Transverse colon (tissue), 4 donors: ENCODE data around the gene IL36G. TPM values are rescaled to one million over a fixed set of nuclear protein-coding genes. Genes with fewer than 3 reads are reported as not detected.

Experiments
- DNase-seq: peaks from one replicate; pipeline ENCODE4 v3.0.0-alpha.2; 2019
- H3K27ac ChIP-seq, 4 donors: fragments of 200-600 bp; sonication (generic); 2 replicates each; pipeline ENCODE4 v1.5.1; 2016 to 2018; ENCODE audit warnings: inconsistent platforms in 4 of 4
- H3K27me3 ChIP-seq: fragments of 200-600 bp; sonication (generic); 2 replicates; pipeline ENCODE4 v1.5.1; 2017; ENCODE audit warnings: inconsistent platforms
- H3K36me3 ChIP-seq, 4 donors: fragments of 200-600 bp; sonication (generic); 2 replicates each; pipeline ENCODE4 v1.5.1; 2017 to 2019; ENCODE audit warnings: inconsistent platforms in 4 of 4
- H3K4me1 ChIP-seq, 4 donors: fragments of 200-600 bp; sonication (generic); 2 replicates each; pipeline ENCODE4 v1.5.1; 2017 to 2020; ENCODE audit warnings: inconsistent platforms in 4 of 4
- H3K4me3 ChIP-seq, 4 donors: fragments of 200-600 bp; sonication (generic); 1 replicate in 1 of 4; 2 replicates in 3 of 4; pipeline versions ENCODE4 v1.5.1 to v1.6.1; 2017 to 2019; ENCODE audit warnings: inconsistent platforms in 4 of 4
- H3K9me3 ChIP-seq, 2 donors: fragments of 200-600 bp; sonication (generic); 2 replicates each; pipeline ENCODE4 v1.5.1; 2017 to 2019; ENCODE audit warnings: inconsistent platforms in 2 of 2
- CTCF ChIP-seq, 5 experiments: fragments of 200-600 bp in 3 of 5; fragments of 450-650 bp in 2 of 5; sonication (generic) in 3 of 5; IDR thresholded peaks; 1 replicate in 2 of 5; 2 replicates in 3 of 5; pipeline ENCODE4 v1.5.1; 2016 to 2017; ENCODE audit warnings: antibody characterized with exemption in 5 of 5, inconsistent platforms in 3 of 5, mild to moderate bottlenecking in 2 of 5, moderate library complexity in 1 of 5
- EP300 ChIP-seq: sonication (generic); formaldehyde crosslinking; IDR thresholded peaks from one replicate; pipeline ENCODE4 v1.6.1; 2017; ENCODE audit warnings: antibody characterized with exemption, low read depth
- POLR2A ChIP-seq: fragments of 450-650 bp; IDR thresholded peaks from one replicate; pipeline ENCODE4 v1.6.1; 2016; ENCODE audit warnings: antibody characterized with exemption, mild to moderate bottlenecking, moderate library complexity
- POLR2AphosphoS5 ChIP-seq, 3 donors: sonication (generic); formaldehyde crosslinking; IDR thresholded peaks; one replicate each; pipeline ENCODE4 v1.6.1; 2016; ENCODE audit warnings: antibody characterized with exemption in 3 of 3
- WGBS, 2 donors: methylation state at CpG; one replicate each; pipeline ENCODE4 v1.1.5; 2018; ENCODE audit warnings: low coverage in 1 of 2; 5-methylcytosine and 5-hydroxymethylcytosine counted together
- in situ Hi-C, 4 donors: fragments of 200-750 bp; cut with MboI; loops; one replicate each; pipeline versions ENCODE4 v1.15.0 to v1.15.1; 2017; ENCODE audit warnings: low sequenced_read_pairs in 3 of 4, low pct_ligation_motif_present in 1 of 4, low pct_unique_long_range_greater_than_20kb in 1 of 4
- intact Hi-C: fragments of 100-400 bp; cut with DNase I; formaldehyde crosslinking; loops from one replicate; pipeline ENCODE4 v1.15.1; 2023; ENCODE audit warnings: low total_unique reads
- total RNA-seq, 4 donors: library from RNA; depleted of rRNA; stranded (reverse); fragments of >200 nt; gene quantifications; one replicate each; pipeline ENCODE4 v1.1.0, GENCODE V29; 2016

Gene IL36G
- total RNA-seq, 4 donors from 2014 or later = 2.8 TPM; not detected in 3

DNA sequence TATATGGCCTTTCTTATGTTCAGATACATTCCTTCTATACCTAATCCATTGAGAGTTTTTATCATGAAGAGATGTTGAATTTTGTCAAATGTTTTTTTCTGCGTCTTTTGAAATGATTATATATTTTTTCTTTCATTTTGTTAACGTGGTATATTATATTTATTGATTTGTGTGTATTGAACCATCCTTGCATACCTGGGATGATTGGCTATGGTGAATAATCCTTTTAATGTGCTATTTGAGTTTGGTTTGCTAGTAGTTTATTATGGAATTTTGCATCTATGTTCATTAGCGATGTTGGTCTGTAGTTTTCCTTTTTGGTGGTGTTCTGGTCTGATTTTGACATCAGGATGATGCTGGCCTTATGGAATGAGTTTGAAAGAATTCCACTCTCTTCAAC lies 11.8 kb downstream of the IL36G start:
- H3K27ac ChIP-seq = no peak overlapping the region
- H3K9me3 ChIP-seq = peaks cover 16 to 18% of the 10 kb centered on the region in 2 donors
- intact Hi-C loops (no loop called here), in situ Hi-C loops (no loop called here)
- no peak for DNase-seq
- H3K4me1 ChIP-seq = no peaks in the 10 kb centered on the region
- no peaks in the 10 kb centered on the region for H3K27me3 ChIP-seq
- no peak overlapping the region for H3K4me3 ChIP-seq
- no peaks in the 10 kb centered on the region for H3K36me3 ChIP-seq
- TF ChIP-seq EP300 (no peak), POLR2AphosphoS5 (IDR thresholded peaks at IDR 0.05) (no peak), CTCF (IDR thresholded peaks at IDR 0.05) (no peak), POLR2A (no peak)
- WGBS, 2 donors = 80 to 84% methylated on average over 3 of the region's 3 CpGs

GRCh38 chr2:112993831-112994230 lies 16.0 kb downstream of the IL36G start:
- H3K27ac ChIP-seq = no peak overlapping the region
- TF ChIP-seq CTCF (IDR thresholded peaks at IDR 0.05) = no peak
- no peaks in the 10 kb centered on the region for H3K36me3 ChIP-seq
- intact Hi-C loops = no loop called here
- no peaks in the 10 kb centered on the region for H3K4me1 ChIP-seq
- DNase-seq = no peak
- H3K9me3 ChIP-seq = peaks cover 16 to 18% of the 10 kb centered on the region in 2 donors
- H3K4me3 ChIP-seq = no peak overlapping the region
- no peaks in the 10 kb centered on the region for H3K27me3 ChIP-seq
- in situ Hi-C loops = no loop called here

DNA sequence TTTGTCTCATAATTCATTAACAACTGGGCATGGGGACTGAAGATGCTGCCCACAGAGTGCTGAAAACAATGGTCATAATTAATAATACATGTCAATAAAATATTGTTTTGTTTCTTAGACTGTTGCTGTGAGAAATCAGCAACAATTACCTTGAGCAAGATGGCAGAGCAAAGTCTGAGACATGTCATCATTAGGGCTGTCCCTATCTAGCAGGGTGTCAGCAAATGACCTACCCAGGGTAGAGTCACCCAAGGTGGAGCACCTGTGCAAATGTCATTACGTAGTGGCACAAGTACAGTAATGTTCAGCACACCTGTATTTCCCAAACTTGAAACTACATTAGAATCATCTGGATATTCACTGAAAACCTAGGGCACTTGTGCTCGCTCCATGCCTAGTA lies 16.8 kb downstream of the IL36G start:
- H3K4me1 ChIP-seq = no peaks in the 10 kb centered on the region
- 83 to 89% methylated on average over 1 to 2 of the region's 2 CpGs for WGBS, 2 donors
- no peak overlapping the region for H3K27ac ChIP-seq
- TF ChIP-seq POLR2A = no peak
- no peak for TF ChIP-seq EP300
- TF ChIP-seq CTCF (IDR thresholded peaks at IDR 0.05) = no peak
- no peak for TF ChIP-seq POLR2AphosphoS5 (IDR thresholded peaks at IDR 0.05)
- no peaks in the 10 kb centered on the region for H3K36me3 ChIP-seq
- H3K9me3 ChIP-seq = peaks cover 14 to 17% of the 10 kb centered on the region in 2 donors
- no peak overlapping the region for H3K4me3 ChIP-seq
- H3K27me3 ChIP-seq = no peaks in the 10 kb centered on the region
- intact Hi-C loops = no loop called here
- in situ Hi-C loops = no loop called here
- no peak for DNase-seq

- Histone ChIP-seq H3K36me3 (no peaks in the 10 kb centered on the region), H3K9me3 (peaks cover 15 to 21% of the 10 kb centered on the region in 2 donors), H3K4me3 (no peak overlapping the region), H3K27ac (no peak overlapping the region), H3K27me3 (no peaks in the 10 kb centered on the region), H3K4me1 (no peaks in the 10 kb centered on the region)
- intact Hi-C loops (no loop called here), in situ Hi-C loops (no loop called here)
- 78 to 90% methylated on average over 14 of the region's 14 CpGs for WGBS, 2 donors
- no peak for TF ChIP-seq CTCF (IDR thresholded peaks at IDR 0.05)
- TF ChIP-seq POLR2AphosphoS5 (IDR thresholded peaks at IDR 0.05) = no peak
- no peak for TF ChIP-seq POLR2A
- TF ChIP-seq EP300 = no peak
- no peak for DNase-seq
Measured at GRCh38 chr2:112995346-112995920, 17.6 kb downstream of the IL36G start.
